K562 (cell line): Measurements from ENCODE around the gene PODXL. TPM values are rescaled to one million over a fixed set of nuclear protein-coding genes. Genes with fewer than 3 reads are reported as not detected.
"Not testable (repeated sequence)": the region's sequence is repeated elsewhere in the genome, so short reads cannot be mapped to it uniquely, and the experiment has no call there.

Experiments used
- ATAC-seq: fragments of 200-7000 bp; cut with Tn5 transposase; 3 replicates; pipeline ENCODE4 v1.9.1; 2020; ENCODE audit warnings: moderate library complexity
- BruUV-seq: library from RNA; stranded (reverse); fragments of 400-500 nt; replicated peaks from 2 replicates; lab custom pipeline; 2021; lab: Mats Ljungman, UMichigan
- CTCF ChIA-PET: fragments of 300-600 bp; formaldehyde crosslinking; extraction: SDS; loops from one replicate; lab custom pipeline; 2021; ENCODE audit warnings: low intra/inter-chr PET ratio; lab: Yijun Ruan, JAX
- POLR2A ChIA-PET: fragments of 300-600, 350-650 bp; sonication (Branson Sonifier 250); formaldehyde crosslinking; extraction: SDS; loops from one replicate; lab custom pipeline; 2021; ENCODE audit warnings: antibody characterized with exemption, inconsistent platforms; lab: Yijun Ruan, JAX
- DNase-seq, 4 experiments: peaks; one replicate each; pipeline versions ENCODE4 v3.0.0 to v3.0.0-alpha.2; 2011 to 2018; ENCODE audit warnings: low spot score in 3 of 4, mixed read lengths in 3 of 4; ENCODE audit errors: extremely low read depth in 1 of 4
- FAIRE-seq: peaks from 2 replicates; lab custom pipeline; 2011; peaks lifted over from hg19 to GRCh38; lab: Jason Lieb, UNC
- H2AFZ ChIP-seq: 2 replicates; pipeline ENCODE4 v1.6.0; 2011; ENCODE audit warnings: low read depth, low read length, control low read depth, inconsistent platforms
- H3K27ac ChIP-seq: fragments of 200-600 bp; 3 replicates; pipeline ENCODE4 v1.8.0; 2011; ENCODE audit warnings: low read depth, mild to moderate bottlenecking, control low read depth, inconsistent platforms, low read length, moderate library complexity, mixed read lengths; ENCODE audit errors: extremely low read depth
- H3K27me3 ChIP-seq, 2 experiments: fragments of 300-600 bp in 1 of 2; 2 replicates in 1 of 2; 3 replicates in 1 of 2; pipeline versions ENCODE4 v1.6.0 to v1.8.0; 2011; ENCODE audit warnings: inconsistent platforms in 2 of 2, low read length in 2 of 2, mild to moderate bottlenecking in 1 of 2, mixed read lengths in 1 of 2, moderate library complexity in 1 of 2; ENCODE audit not compliant: control insufficient read depth in 2 of 2, insufficient read depth in 2 of 2
- H3K36me3 ChIP-seq: fragments of 300-600 bp; 3 replicates; pipeline ENCODE4 v1.8.0; 2011; ENCODE audit warnings: mild to moderate bottlenecking, low read length, inconsistent platforms; ENCODE audit not compliant: control insufficient read depth, insufficient read depth
- H3K4me1 ChIP-seq, 2 experiments: fragments of 200-600 bp in 1 of 2; replicated peaks in 1 of 2; 2 replicates in 1 of 2; 3 replicates in 1 of 2; pipeline versions ENCODE4 v1.5.1 to v1.8.0; 2011; ENCODE audit warnings: inconsistent platforms in 2 of 2, low read length in 2 of 2, mild to moderate bottlenecking in 1 of 2, mixed read lengths in 1 of 2, moderate library complexity in 1 of 2; ENCODE audit not compliant: control insufficient read depth in 2 of 2, insufficient read depth in 2 of 2
- H3K4me2 ChIP-seq: 2 replicates; pipeline ENCODE4 v1.6.1; 2011; ENCODE audit warnings: low read length, control low read depth, inconsistent platforms, mixed read lengths; ENCODE audit not compliant: insufficient read depth
- H3K4me3 ChIP-seq: fragments of 200-600 bp; sonication (generic), shearing (Covaris generic); 2 replicates; pipeline ENCODE4 v1.5.1; 2016; ENCODE audit warnings: control low read depth, inconsistent platforms
- H3K79me2 ChIP-seq: fragments of 200-600 bp; 3 replicates; pipeline ENCODE4 v1.8.0; 2011; ENCODE audit warnings: low read length, inconsistent platforms; ENCODE audit not compliant: control insufficient read depth, insufficient read depth
- H3K9ac ChIP-seq, 2 experiments: 2 replicates each; pipeline versions ENCODE4 v1.6.0 to v1.6.1; 2011; ENCODE audit warnings: low read depth in 2 of 2, low read length in 2 of 2, control low read depth in 1 of 2, inconsistent platforms in 1 of 2, mild to moderate bottlenecking in 1 of 2, mixed read lengths in 1 of 2; ENCODE audit not compliant: insufficient read depth in 1 of 2
- H3K9me1 ChIP-seq: one replicate; pipeline ENCODE4 v1.6.0; 2011; ENCODE audit warnings: inconsistent platforms, mild to moderate bottlenecking, low read length, moderate library complexity; ENCODE audit not compliant: control insufficient read depth, insufficient read depth
- H3K9me3 ChIP-seq: replicated peaks from 2 replicates; pipeline ENCODE4 v1.5.1; 2011; ENCODE audit warnings: low read depth, low read length, inconsistent platforms; ENCODE audit not compliant: control insufficient read depth, insufficient read depth
- H4K20me1 ChIP-seq: replicated peaks from 2 replicates; pipeline ENCODE4 v1.6.1; 2011; ENCODE audit warnings: low read length, inconsistent platforms, mixed read lengths; ENCODE audit not compliant: control insufficient read depth, insufficient read depth
- TAF9B ChIP-seq: fragments of 450-650 bp; IDR thresholded peaks from 2 replicates; pipeline ENCODE4 v1.6.1; 2018; ENCODE audit warnings: mild to moderate bottlenecking; ENCODE audit not compliant: partially characterized antibody
- ZNF121 ChIP-seq: sonication (generic); formaldehyde crosslinking; conservative IDR thresholded peaks from 2 replicates; pipeline ENCODE4 v1.8.0; 2022; ENCODE audit warnings: missing genetic modification reagents
- ZNF696 ChIP-seq: fragments of 250-450 bp; sonication (Bioruptor Pico); conservative IDR thresholded peaks from 2 replicates; pipeline ENCODE4 v1.4.0; 2020; ENCODE audit warnings: mild to moderate bottlenecking, moderate library complexity
- WGBS: fragments of 100-300 bp; shearing (Covaris generic); methylation state at CpG from one replicate; pipeline ENCODE4 v1.1.6; 2016; ENCODE audit warnings: low coverage, mixed read lengths; ENCODE audit not compliant: insufficient coverage; ENCODE audit errors: missing lambda C conversion rate; 5-methylcytosine and 5-hydroxymethylcytosine counted together
- in situ Hi-C: fragments of 300-500 bp; cut with MboI; formaldehyde crosslinking; loops from 4 replicates; pipeline ENCODE4 v1.15.0; 2018; ENCODE audit warnings: inconsistent platforms, mixed read lengths
- intact Hi-C: fragments of 100-400 bp; cut with micrococcal nuclease; formaldehyde crosslinking; loops from 2 replicates; pipeline ENCODE4 v1.14.2; 2022
- polyA plus RNA-seq, 8 experiments: library from polyadenylated mRNA; depleted of rRNA in 4 of 8; stranded (reverse) in 5 of 8; unstranded in 3 of 8; fragments of >200 nt; fragmentation: Nextera tagmentation in 2 of 8; fragmentation: Illumina TruSeq in 1 of 8; extraction: Ambion mirVana in 2 of 8; extraction: Trizol in 1 of 8; gene quantifications; 2 replicates each; pipeline versions ENCODE4 v1.2.1 to v1.2.3, GENCODE V29; 2011 to 2014; ENCODE audit warnings: inconsistent platforms in 1 of 8, missing spikeins in 1 of 8
- total RNA-seq, 7 experiments: library from RNA; depleted of rRNA in 6 of 7; stranded (reverse); fragments of >200 nt in 6 of 7; fragmentation: Illumina TruSeq in 2 of 7; extraction: Trizol in 2 of 7; gene quantifications; 2 replicates each; pipeline versions ENCODE4 v1.2.1 to v1.2.3, GENCODE V29; 2011 to 2021; ENCODE audit warnings: low replicate concordance in 1 of 7

Gene PODXL
- total and polyA plus RNA-seq, 9 of the 15 experiments (the other 6 are each of a cell fraction or from before 2014, with no cell fraction given): 0.01 to 0.73 (median 0.07) TPM

- TF ChIP-seq ZNF696 (CRISPR knock-in tag): no peak
- TF ChIP-seq, all 486 proteins: peak for 0
These were observed 89.6 kb downstream of the PODXL start (continued) for GRCh38 chr7:131466735-131467365.

- H3K27ac ChIP-seq, H3K9me3 ChIP-seq, CTCF ChIA-PET, H3K4me1 ChIP-seq, ATAC-seq, BruUV-seq, DNase-seq, intact Hi-C loops, H4K20me1 ChIP-seq, H3K9ac ChIP-seq, H3K4me3 ChIP-seq, in situ Hi-C loops, H3K4me2 ChIP-seq, FAIRE-seq, H3K79me2 ChIP-seq, H2AFZ ChIP-seq, H3K27me3 ChIP-seq, H3K9me1 ChIP-seq: not testable (repeated sequence)
- H3K36me3 ChIP-seq: peaks cover 61% of the 10 kb centered on the region
- TF ChIP-seq ZNF121 (CRISPR knock-in tag): peak; percentile 90; the same call in 1 of the 2 replicates
- POLR2A ChIA-PET: interaction anchor here (1.1 kb wide), 1 partner anchor 9 kb away, joined by 3 read pairs; no protein-coding TSS in a partner anchor
These were observed 93.7 kb downstream of the PODXL start for GRCh38 chr7:131462715-131463114.

- no peak overlapping the region for H3K27ac ChIP-seq
- no peak overlapping the region for H3K9ac ChIP-seq
- H2AFZ ChIP-seq: no peak overlapping the region
- no peak overlapping the region for H3K4me2 ChIP-seq
- no peaks in the 10 kb centered on the region for H4K20me1 ChIP-seq
- FAIRE-seq (no peak), DNase-seq (no peak), ATAC-seq (no peak)
- no peaks in the 10 kb centered on the region for H3K27me3 ChIP-seq
- no peak overlapping the region for H3K4me3 ChIP-seq
- no peaks in the 10 kb centered on the region for H3K4me1 ChIP-seq
- no peaks in the 10 kb centered on the region for H3K9me3 ChIP-seq
- peaks cover 55% of the 10 kb centered on the region for H3K36me3 ChIP-seq
- H3K79me2 ChIP-seq: no peaks in the 10 kb centered on the region
- 97% methylated on average over 3 of the region's 3 CpGs for WGBS
- intact Hi-C loops: no loop called here
- ChIA-PET CTCF (no interaction called here), POLR2A (no interaction called here)
- no TSS peak for BruUV-seq
- in situ Hi-C loops: no loop called here
- TF ChIP-seq TAF9B: no peak
- TF ChIP-seq ZNF121 (CRISPR knock-in tag): peak; percentile 52
- no peaks in the 10 kb centered on the region for H3K9me1 ChIP-seq
These were observed 94.4 kb downstream of the PODXL start for GRCh38 chr7:131462059-131462458.
